Gastroesophageal sphincter (tissue), 3 donors: Measurements from ENCODE around the gene IGF2R.

Experiments
- CTCF ChIP-seq, 4 experiments: fragments of 200-600 bp in 2 of 4; fragments of 450-650 bp in 2 of 4; sonication (generic) in 1 of 4; IDR thresholded peaks; one replicate each; pipeline ENCODE4 v1.5.1; 2017 to 2019; ENCODE audit warnings: antibody characterized with exemption in 4 of 4, mild to moderate bottlenecking in 2 of 4, moderate library complexity in 2 of 4
- EP300 ChIP-seq: sonication (generic); formaldehyde crosslinking; IDR thresholded peaks from one replicate; pipeline ENCODE4 v1.6.1; 2017; ENCODE audit warnings: antibody characterized with exemption, mild to moderate bottlenecking
- POLR2A ChIP-seq, 2 donors: fragments of 450-650 bp; IDR thresholded peaks; one replicate each; pipeline ENCODE4 v1.6.1; 2017; ENCODE audit warnings: antibody characterized with exemption in 2 of 2, mild to moderate bottlenecking in 2 of 2, moderate library complexity in 1 of 2

GRCh38 chr6:159988983-159989454, 20.1 kb downstream of the IGF2R start:
- TF ChIP-seq POLR2A (IDR thresholded peaks at IDR 0.05): no peak
- no peak for TF ChIP-seq CTCF (IDR thresholded peaks at IDR 0.05)
- TF ChIP-seq EP300: no peak
